Neural progenitor cell (in vitro differentiated cells): ENCODE data around the gene NSUN5. TPM values are rescaled to one million over a fixed set of nuclear protein-coding genes. Genes with fewer than 3 reads are reported as not detected.
"Not testable (repeated sequence)": the region's sequence is repeated elsewhere in the genome, so short reads cannot be mapped to it uniquely, and the experiment has no call there.

Experiments
- DNase-seq: peaks from one replicate; pipeline ENCODE4 v3.0.0-alpha.2; 2016; ENCODE audit warnings: low spot score
- H2AFZ ChIP-seq: fragments of 200-600 bp; sonication (generic); replicated peaks from 2 replicates; pipeline ENCODE4 v1.6.1; 2016; ENCODE audit warnings: antibody characterized with exemption
- H3F3A ChIP-seq: fragments of 200-600 bp; sonication (generic); 2 replicates; pipeline ENCODE4 v1.6.1; 2016; ENCODE audit warnings: antibody characterized with exemption, low read depth
- H3K27ac ChIP-seq: fragments of 200-600 bp; sonication (generic); 2 replicates; pipeline ENCODE4 v1.5.1; 2016; ENCODE audit warnings: mild to moderate bottlenecking
- H3K27me3 ChIP-seq: fragments of 200-600 bp; sonication (generic); 2 replicates; pipeline ENCODE4 v1.6.1; 2016; ENCODE audit warnings: mild to moderate bottlenecking, moderate library complexity
- H3K36me3 ChIP-seq: fragments of 200-600 bp; sonication (generic); 2 replicates; pipeline ENCODE4 v1.5.1; 2016
- H3K4me1 ChIP-seq: fragments of 200-600 bp; sonication (generic); 2 replicates; pipeline ENCODE4 v1.6.1; 2016; ENCODE audit warnings: mixed run types
- H3K4me2 ChIP-seq: fragments of 200-600 bp; sonication (generic); 2 replicates; pipeline ENCODE4 v1.6.1; 2016
- H3K4me3 ChIP-seq: fragments of 200-600 bp; sonication (generic); 2 replicates; pipeline ENCODE4 v1.5.1; 2016
- H3K79me2 ChIP-seq: fragments of 200-600 bp; sonication (generic); 2 replicates; pipeline ENCODE4 v1.6.1; 2016; ENCODE audit warnings: low read depth
- H3K9ac ChIP-seq: fragments of 200-600 bp; sonication (generic); 2 replicates; pipeline ENCODE4 v1.6.1; 2016
- H3K9me3 ChIP-seq: fragments of 200-600 bp; sonication (generic); 2 replicates; pipeline ENCODE4 v1.5.1; 2016; ENCODE audit warnings: low read depth
- H4K20me1 ChIP-seq: fragments of 200-600 bp; sonication (generic); 2 replicates; pipeline ENCODE4 v1.6.1; 2016; ENCODE audit warnings: low read depth
- H3K27ac Mint-ChIP-seq: 3 replicates; pipeline ENCODE4 v1.8.0; 2021; ENCODE audit warnings: mixed read lengths
- H3K27me3 Mint-ChIP-seq: 2 replicates; pipeline ENCODE4 v1.8.0; 2022; ENCODE audit warnings: low read depth, mild to moderate bottlenecking, inconsistent platforms, moderate library complexity, mixed read lengths; ENCODE audit not compliant: insufficient read depth
- H3K36me3 Mint-ChIP-seq: 3 replicates; pipeline ENCODE4 v1.8.0; 2021; ENCODE audit warnings: mixed read lengths
- H3K4me1 Mint-ChIP-seq: 3 replicates; pipeline ENCODE4 v1.8.0; 2021; ENCODE audit warnings: mixed read lengths
- H3K4me3 Mint-ChIP-seq: 3 replicates; pipeline ENCODE4 v1.8.0; 2021; ENCODE audit warnings: mild to moderate bottlenecking, moderate library complexity, mixed read lengths
- H3K9me3 Mint-ChIP-seq: 3 replicates; pipeline ENCODE4 v1.8.0; 2020; ENCODE audit warnings: mixed read lengths
- CTCF ChIP-seq: fragments of 200-600 bp; sonication (generic); IDR thresholded peaks from 2 replicates; pipeline ENCODE4 v1.5.1; 2017; ENCODE audit warnings: antibody characterized with exemption, mild to moderate bottlenecking
- EZH2 ChIP-seq: fragments of 200-600 bp; sonication (generic); IDR thresholded peaks from 2 replicates; pipeline ENCODE4 v1.6.1; 2017; ENCODE audit warnings: antibody characterized with exemption, mild to moderate bottlenecking, moderate library complexity
- EZH2phosphoT487 ChIP-seq: fragments of 200-600 bp; sonication (generic); IDR thresholded peaks from 2 replicates; pipeline ENCODE4 v1.6.1; 2017; ENCODE audit warnings: antibody characterized with exemption
- total RNA-seq: library from RNA; depleted of rRNA; stranded (reverse); fragments of >200 nt; gene quantifications from 2 replicates; pipeline ENCODE4 v1.2.3, GENCODE V29; 2015; ENCODE audit warnings: low replicate concordance

The NSUN5 gene
- total RNA-seq, 1 donor from 2014 or later: 23.3 TPM

GRCh38 chr7:73330772-73331171 is 22.1 kb upstream of the NSUN5 start:
- Mint-ChIP-seq H3K9me3 (no peaks in the 10 kb centered on the region), H3K27me3 (peaks cover 5% of the 10 kb centered on the region), H3K27ac (no peak overlapping the region), H3K4me3 (no peak overlapping the region), H3K36me3 (no peaks in the 10 kb centered on the region), H3K4me1 (peaks cover 18% of the 10 kb centered on the region)
- Histone ChIP-seq H3K27ac (no peak overlapping the region), H3K36me3 (no peaks in the 10 kb centered on the region), H3K9me3 (no peaks in the 10 kb centered on the region), H3F3A (no peaks in the 10 kb centered on the region), H3K9ac (no peak overlapping the region), H3K4me2 (no peak overlapping the region), H4K20me1 (no peaks in the 10 kb centered on the region), H2AFZ (no peak overlapping the region), H3K27me3 (no peaks in the 10 kb centered on the region), H3K79me2 (no peaks in the 10 kb centered on the region), H3K4me1 (no peaks in the 10 kb centered on the region), H3K4me3 (no peak overlapping the region)
- DNase-seq: no peak
- TF ChIP-seq CTCF: no peak
- no peak for TF ChIP-seq EZH2
- TF ChIP-seq EZH2phosphoT487: no peak

GRCh38 chr7:73329861-73330581 is 21.4 kb upstream of the NSUN5 start:
- no peak for DNase-seq
- no peak overlapping the region for H3K9ac ChIP-seq
- no peak for TF ChIP-seq EZH2phosphoT487
- no peak for TF ChIP-seq CTCF
- TF ChIP-seq EZH2: no peak
- Mint-ChIP-seq H3K4me3 (no peak overlapping the region), H3K27ac (peak overlapping the region; percentile 10), H3K9me3 (no peaks in the 10 kb centered on the region), H3K27me3 (peaks cover 2% of the 10 kb centered on the region), H3K4me1 (peaks cover 18% of the 10 kb centered on the region), H3K36me3 (no peaks in the 10 kb centered on the region)
- H3K4me1 ChIP-seq: no peaks in the 10 kb centered on the region
- H3K4me3 ChIP-seq: no peak overlapping the region
- no peak overlapping the region for H3K27ac ChIP-seq
- no peaks in the 10 kb centered on the region for H3K79me2 ChIP-seq
- no peaks in the 10 kb centered on the region for H3K36me3 ChIP-seq
- no peaks in the 10 kb centered on the region for H4K20me1 ChIP-seq
- H3K9me3 ChIP-seq: no peaks in the 10 kb centered on the region
- H2AFZ ChIP-seq: no peak overlapping the region
- H3F3A ChIP-seq: no peaks in the 10 kb centered on the region
- no peaks in the 10 kb centered on the region for H3K27me3 ChIP-seq
- no peak overlapping the region for H3K4me2 ChIP-seq

- H3K27ac ChIP-seq: no peak overlapping the region
- H3K4me1 ChIP-seq: no peaks in the 10 kb centered on the region
- no peaks in the 10 kb centered on the region for H3K36me3 ChIP-seq
- no peaks in the 10 kb centered on the region for H3K27me3 Mint-ChIP-seq
- no peak overlapping the region for H3K4me3 Mint-ChIP-seq
- no peak overlapping the region for H3K4me2 ChIP-seq
- H3K27me3 ChIP-seq: peaks cover 2% of the 10 kb centered on the region
- no peaks in the 10 kb centered on the region for H3K36me3 Mint-ChIP-seq
- no peaks in the 10 kb centered on the region for H4K20me1 ChIP-seq
- DNase-seq: no peak
- no peaks in the 10 kb centered on the region for H3K9me3 Mint-ChIP-seq
- no peaks in the 10 kb centered on the region for H3F3A ChIP-seq
- no peaks in the 10 kb centered on the region for H3K9me3 ChIP-seq
- no peaks in the 10 kb centered on the region for H3K79me2 ChIP-seq
- no peak overlapping the region for H3K27ac Mint-ChIP-seq
- no peak overlapping the region for H3K9ac ChIP-seq
- TF ChIP-seq CTCF (no peak), EZH2phosphoT487 (no peak), EZH2 (no peak)
- H3K4me3 ChIP-seq: no peak overlapping the region
- no peak overlapping the region for H2AFZ ChIP-seq
- peaks cover 18% of the 10 kb centered on the region for H3K4me1 Mint-ChIP-seq
Observed at GRCh38 chr7:73328696-73329095, 20.1 kb upstream of the NSUN5 start.

- H3K27me3 ChIP-seq, H3K4me2 ChIP-seq, H3K79me2 ChIP-seq, H3K27ac ChIP-seq, H3K4me3 ChIP-seq, DNase-seq, H3K36me3 Mint-ChIP-seq, H4K20me1 ChIP-seq, H3K9me3 ChIP-seq, H3F3A ChIP-seq, H3K9ac ChIP-seq, H3K36me3 ChIP-seq, H3K27me3 Mint-ChIP-seq, H3K9me3 Mint-ChIP-seq, H2AFZ ChIP-seq, H3K27ac Mint-ChIP-seq, H3K4me1 ChIP-seq: not testable (repeated sequence)
- Mint-ChIP-seq H3K4me1 (peaks cover 18% of the 10 kb centered on the region), H3K4me3 (peak within 1 kb of the TSS; percentile 27)
Observed at GRCh38 chr7:73327922-73328321, 19.3 kb upstream of the NSUN5 start, which contains the start of the genes FKBP6 and TRIM50. Gene FKBP6 (plus strand): TSS chr7:73328161. CDS start chr7:73328429, 268 bp downstream. Gene TRIM50 (minus strand): TSS chr7:73328082. CDS start chr7:73324787, 3,295 bp downstream.

GRCh38 chr7:73327449-73327848 is 18.8 kb upstream of the NSUN5 start:
- not testable (repeated sequence) for H3K4me1 ChIP-seq, H3F3A ChIP-seq, H3K4me3 ChIP-seq, H2AFZ ChIP-seq, H3K79me2 ChIP-seq, DNase-seq, H3K36me3 ChIP-seq, H3K27ac Mint-ChIP-seq, H3K27me3 Mint-ChIP-seq, H3K9me3 ChIP-seq, H3K36me3 Mint-ChIP-seq, H4K20me1 ChIP-seq, H3K4me2 ChIP-seq, H3K27ac ChIP-seq, H3K9me3 Mint-ChIP-seq, H3K9ac ChIP-seq, H3K27me3 ChIP-seq
- Mint-ChIP-seq H3K4me3 (peak overlapping the region; percentile 27), H3K4me1 (peaks cover 18% of the 10 kb centered on the region)

GRCh38 chr7:73325424-73325823 is 16.8 kb upstream of the NSUN5 start:
- not testable (repeated sequence) for H4K20me1 ChIP-seq, H3K9ac ChIP-seq, H2AFZ ChIP-seq, H3F3A ChIP-seq, H3K27ac Mint-ChIP-seq, DNase-seq, H3K27me3 Mint-ChIP-seq, H3K36me3 ChIP-seq, H3K36me3 Mint-ChIP-seq, H3K9me3 ChIP-seq, H3K27ac ChIP-seq, H3K79me2 ChIP-seq, H3K9me3 Mint-ChIP-seq, H3K4me2 ChIP-seq, H3K4me1 ChIP-seq, H3K4me3 ChIP-seq, H3K27me3 ChIP-seq
- H3K4me3 Mint-ChIP-seq: peak overlapping the region; percentile 41
- peaks cover 11% of the 10 kb centered on the region for H3K4me1 Mint-ChIP-seq
